Germinal center (tissue), 1 donor: ENCODE results near the gene BLOC1S3.
"Not testable (repeated sequence)": the region's sequence is repeated elsewhere in the genome, so short reads cannot be mapped to it uniquely, and the experiment has no call there.

Experiments
- DNase-seq: peaks from one replicate; pipeline ENCODE4 v3.0.0; 2012; ENCODE audit warnings: mixed read lengths, low spot score

Gene BLOC1S3

DNA sequence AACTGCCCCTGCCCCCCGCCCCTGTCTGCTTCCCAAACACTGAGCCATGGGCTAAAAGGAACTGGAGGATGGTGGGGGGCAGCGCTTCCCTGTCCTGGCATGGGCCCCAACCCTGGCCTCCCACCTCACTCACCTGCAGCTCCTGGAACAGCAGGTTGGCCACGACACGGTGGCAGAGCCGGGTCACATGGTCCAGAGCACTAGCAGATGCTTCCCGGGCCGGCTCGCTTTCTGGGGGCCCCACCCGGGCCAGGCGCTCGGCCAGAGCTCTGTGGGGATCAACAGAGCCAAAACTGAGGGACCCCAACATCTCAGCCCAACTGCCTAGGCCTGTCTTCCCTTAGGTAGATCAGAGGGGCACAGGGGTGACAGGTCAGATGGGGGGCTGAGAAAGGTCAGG lies 46.1 kb downstream of the BLOC1S3 start:
- no peak for DNase-seq

DNA sequence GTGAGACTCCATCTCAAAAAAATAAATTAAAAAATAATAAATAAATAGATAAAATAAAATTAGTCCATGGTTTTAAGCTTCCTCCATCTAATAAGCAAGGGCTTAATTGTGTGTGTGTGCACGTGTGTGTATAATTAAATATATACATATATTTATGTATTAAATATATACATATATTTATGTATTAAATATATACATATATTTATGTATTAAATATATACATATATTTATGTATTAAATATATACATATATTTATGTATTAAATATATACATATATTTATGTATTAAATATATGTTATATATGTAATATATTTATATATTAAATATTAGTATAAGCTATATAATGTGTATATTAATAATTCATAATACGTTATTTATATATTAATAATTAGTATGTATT lies 50.5 kb downstream of the BLOC1S3 start:
- DNase-seq: not testable (repeated sequence)
